Stimulated activated CD4-positive, alpha-beta T cell treated with anti-CD3 and anti-CD28 coated beads, Interleukin-15, amount 100 ng/mL, for 24 hours (primary cell): Measurements from ENCODE around the gene LMO4.

ENCODE experiments used
- DNase-seq: peaks from one replicate; pipeline ENCODE4 v3.0.0-alpha.2; 2020

The LMO4 gene, protein sequence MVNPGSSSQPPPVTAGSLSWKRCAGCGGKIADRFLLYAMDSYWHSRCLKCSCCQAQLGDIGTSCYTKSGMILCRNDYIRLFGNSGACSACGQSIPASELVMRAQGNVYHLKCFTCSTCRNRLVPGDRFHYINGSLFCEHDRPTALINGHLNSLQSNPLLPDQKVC

DNA sequence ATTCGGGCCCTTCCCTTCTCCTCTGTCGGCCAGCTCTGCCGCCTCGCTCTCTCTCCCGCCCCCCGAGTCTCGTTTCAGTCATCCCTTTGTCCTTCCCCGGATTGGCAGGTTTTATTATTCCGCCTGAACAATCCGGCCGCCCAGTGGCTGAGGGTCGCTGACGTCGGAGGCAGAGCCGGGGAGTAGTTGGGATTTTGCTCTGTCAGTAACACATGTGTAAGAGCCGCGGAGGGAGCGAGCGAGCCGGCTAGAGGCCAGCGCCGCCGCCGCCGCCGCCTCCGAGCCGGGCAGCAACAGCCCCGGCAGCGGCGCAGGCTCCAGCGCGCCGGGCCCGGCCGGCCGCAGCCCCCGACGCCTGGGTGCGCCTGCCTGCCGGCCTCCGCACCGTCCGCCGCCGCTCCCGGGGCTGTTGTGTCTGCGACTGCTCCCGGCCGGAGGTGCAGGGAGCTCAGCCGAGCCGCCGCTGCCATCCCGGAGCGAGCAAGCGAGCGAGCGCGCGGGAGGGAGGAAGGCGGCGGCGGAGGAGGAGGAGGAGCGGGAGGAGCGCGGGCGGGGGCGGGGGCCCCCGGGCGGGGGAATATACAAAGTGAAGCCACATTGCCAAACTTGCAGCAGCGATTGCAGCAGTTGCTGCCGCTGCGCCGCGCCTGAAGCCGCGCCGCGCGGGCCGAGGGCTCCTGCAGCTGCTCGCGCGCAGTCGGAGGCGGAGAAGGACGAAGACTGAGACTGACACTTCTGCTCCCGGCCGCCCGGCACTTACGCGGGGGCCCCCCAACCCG is at the start of gene LMO4:
TSS of gene LMO4 (plus strand) at position 609 of the 779 bp plus-strand sequence. CDS start 3,136 bp downstream, outside the sequence.
- DNase-seq: peak; percentile 89

DNA sequence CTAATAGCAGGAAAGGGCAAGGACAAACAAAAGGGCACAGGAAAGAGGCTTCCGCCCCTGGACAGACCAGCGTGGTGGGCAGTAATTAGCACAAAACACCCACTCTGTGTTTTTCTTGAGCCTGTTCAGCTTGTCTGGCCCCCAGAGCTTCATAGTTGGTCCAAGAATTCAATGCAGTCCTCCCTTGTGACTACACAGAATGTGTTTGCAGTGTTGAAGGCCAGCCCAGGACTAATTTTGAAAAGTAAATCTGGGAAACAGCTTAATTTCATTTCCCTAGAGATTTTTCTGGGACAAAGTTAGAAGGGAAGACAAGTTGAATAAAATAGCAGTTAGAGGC is 49.2 kb upstream of the LMO4 start:
- DNase-seq: no peak

DNA sequence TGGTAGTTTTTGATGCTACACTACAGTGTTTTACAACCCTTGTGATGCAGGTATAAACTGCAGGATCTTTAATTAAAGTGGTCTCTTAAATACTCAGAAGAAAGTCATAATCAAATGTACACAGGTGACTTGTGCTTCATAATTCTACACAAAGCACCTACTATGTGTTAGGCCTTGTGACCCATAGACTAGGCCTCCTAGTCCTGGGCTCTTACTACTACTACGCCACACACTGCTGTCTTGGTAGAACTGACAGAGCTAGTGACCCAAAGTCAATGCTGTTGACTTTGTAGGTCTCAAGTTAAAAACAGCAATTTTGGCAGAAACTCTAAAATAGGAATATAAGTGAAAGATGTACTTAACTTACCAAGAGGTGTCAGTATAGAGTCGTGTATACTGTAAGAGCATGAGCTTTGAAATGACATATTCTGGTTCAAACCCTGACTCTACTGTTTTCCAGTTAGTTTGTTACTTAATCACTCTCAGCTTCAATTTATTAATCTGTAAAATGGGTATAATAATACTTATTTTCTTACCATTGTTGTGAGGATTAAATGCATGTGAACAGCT is 48.6 kb upstream of the LMO4 start:
- no peak for DNase-seq

DNA sequence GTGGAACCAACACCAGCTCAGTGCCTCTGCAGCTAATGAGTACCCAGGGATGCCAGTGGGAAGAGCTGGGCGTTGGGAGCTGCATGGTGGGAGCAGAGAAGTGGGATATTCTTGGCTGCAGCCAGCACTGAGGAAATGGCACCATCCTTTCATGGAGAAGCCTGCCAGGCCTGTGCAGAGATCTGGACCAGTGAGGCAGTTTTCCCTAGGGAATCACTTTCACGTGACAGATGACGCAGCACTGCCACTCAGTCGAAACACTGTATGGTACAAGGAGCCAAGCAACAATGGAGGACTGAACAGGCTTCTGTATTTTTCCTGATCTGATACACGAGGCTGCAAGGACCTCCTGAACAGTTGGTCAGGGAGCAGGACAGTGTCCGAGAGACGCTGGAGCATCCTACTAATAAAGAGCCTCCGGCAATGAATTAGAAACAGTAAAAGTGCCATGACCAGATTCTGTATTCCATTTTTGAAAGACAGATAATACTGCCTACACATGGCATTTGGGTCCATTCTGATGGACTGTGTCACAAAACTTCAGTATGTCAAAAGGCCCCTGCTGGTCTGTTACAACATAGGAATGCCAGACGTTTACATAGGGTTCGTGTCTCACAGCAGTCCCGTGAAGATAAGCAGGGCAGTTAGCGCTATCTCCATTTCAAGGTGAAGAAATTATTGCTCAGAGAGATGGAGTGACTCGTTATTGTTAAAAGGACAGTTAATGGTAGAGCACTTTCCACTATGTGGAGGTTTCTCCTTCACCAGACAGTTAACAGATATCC is 44.0 kb upstream of the LMO4 start:
- DNase-seq: no peak

DNA sequence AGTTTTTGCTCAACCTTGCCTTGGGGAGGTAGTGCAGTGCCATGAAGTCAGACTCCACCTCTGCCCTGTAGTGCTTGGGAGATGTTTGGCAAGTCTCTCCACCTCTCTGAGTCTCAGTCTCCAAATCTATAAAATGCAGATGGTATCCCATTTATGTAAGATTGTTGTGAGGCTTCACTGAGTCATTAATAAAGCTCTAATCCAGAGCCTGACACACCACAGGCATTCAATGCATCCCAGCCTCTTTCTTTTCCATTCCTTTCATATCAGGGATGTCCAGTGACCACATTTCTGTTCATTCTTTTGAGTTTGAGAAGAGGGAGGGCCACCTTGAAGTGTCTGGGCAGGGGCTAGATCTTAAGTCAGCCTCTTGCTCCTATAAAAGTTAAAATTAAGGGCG is 37.6 kb upstream of the LMO4 start:
- no peak for DNase-seq

DNA sequence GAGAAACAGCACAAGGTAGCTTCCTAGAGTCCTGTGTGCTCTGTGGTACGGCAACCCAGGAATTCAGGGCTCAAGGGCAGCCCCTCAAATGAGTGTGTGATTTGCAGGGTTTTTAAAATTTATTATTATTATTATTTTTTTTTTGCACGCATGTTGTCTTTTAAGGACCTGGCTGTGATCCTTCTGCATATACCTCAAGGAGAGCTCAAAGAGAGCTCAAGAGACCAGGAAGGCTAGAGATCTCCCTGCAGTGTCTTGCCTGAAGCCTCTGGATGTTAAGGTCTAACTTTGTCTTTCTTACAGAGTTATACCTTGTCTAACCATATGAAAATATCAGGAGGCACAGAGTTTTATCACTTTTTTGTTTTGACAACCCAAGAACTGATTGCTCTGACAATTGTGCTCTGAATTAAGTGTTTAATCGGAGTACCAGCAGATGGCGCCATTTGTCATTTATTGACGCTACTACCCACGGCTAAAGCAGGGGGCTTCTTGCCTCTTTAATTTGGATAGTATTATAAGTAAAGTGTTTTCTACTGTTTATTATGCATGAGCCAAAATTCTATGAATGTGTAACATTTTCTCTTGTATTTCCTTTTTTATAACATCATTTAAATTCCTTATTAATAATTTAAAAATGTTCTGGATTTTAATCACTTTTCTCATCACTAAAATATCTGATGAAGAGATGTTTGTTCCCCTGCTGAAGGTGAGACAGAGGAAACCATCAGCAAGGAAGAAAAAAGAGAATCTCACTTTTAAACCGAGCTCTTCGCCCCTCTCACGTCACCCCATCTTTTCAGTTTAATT is 35.8 kb upstream of the LMO4 start:
- DNase-seq: peak; percentile 72

DNA sequence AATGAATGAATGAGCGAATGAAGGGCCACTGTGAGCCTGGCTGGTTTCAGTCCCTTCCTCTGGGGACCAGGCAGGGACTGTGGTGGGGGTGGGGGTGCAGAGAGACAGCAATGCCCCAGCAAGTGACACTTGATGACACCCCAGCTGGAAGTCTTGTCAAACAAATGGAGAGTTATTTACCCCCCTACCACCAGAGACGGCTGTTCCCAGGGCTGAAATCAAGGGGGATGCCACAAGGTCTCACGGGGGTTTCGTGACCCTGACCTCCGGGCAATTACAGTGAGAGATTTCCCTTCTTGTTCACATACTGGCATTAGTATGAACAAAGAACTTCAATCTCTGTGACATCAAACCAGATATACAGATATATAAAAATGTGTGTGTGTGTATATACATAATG is 34.0 kb upstream of the LMO4 start:
- DNase-seq: no peak

DNA sequence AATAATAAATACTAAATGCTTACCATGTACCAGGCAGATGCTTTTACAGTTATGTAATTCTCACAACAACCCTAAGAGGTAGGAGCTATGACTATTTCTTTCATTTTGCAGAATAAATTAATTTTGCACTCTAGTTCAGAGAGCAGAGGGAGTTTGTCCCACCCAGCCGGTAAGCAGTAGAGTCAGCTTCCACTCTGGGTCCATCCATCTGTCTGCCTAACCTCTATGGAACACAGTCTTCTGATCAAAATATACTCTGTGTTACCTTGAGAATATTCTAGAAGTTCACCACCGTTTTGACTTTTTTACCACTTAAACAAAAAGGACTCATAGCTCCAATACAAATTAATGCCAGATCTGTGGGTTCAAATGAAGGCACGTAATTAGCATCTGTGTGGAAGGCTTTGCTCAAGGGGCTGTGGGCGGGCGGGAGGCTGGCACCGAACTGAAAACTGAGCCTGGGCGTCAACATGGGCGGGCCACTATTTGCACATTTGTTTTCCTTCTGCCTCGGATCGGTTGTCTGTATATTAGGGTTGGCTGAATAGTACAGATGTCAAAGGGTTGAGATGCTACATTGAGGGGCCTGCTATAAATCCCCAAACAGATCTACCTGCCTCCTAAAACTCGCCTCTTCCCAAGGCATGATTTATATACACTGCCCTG is 33.1 kb upstream of the LMO4 start:
- no peak for DNase-seq

DNA sequence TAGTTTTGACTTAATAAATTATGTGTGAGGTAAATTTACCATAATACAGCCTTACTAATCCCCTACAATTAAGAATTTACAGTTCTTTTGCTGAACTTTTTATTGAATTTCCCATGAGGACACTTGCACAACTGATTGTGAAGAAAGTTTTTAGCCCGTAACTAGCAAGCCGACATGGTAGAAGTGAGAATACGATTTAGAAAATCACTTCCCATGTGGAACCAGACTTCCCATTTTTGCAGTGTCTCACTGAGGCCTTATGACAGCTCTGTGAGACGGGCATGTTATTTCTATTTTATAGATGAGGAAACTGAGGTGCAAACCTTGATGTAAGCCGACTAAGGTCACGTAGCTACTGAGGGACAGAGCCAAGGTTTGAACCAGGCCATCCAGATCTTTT is 32.5 kb upstream of the LMO4 start:
- DNase-seq: no peak

DNA sequence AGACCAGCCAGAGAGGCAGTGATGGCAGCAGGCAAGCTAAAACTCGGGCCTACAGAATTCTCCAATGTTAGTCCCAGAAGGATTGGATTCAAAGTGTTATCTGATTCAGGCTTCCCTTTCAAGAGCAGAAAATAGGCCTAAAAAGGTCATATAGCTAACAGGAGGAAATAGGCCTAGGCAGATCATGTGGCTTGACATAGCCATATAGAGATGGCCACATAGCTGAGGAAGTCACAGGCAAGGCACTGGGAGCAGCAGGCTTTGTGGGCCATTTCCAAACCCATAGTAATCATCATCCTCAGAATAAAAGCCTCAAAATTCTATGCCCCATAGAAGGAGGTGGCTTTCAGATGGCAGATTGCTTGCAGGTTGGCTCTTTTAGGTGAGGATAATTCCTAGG is 29.0 kb upstream of the LMO4 start:
- no peak for DNase-seq

DNA sequence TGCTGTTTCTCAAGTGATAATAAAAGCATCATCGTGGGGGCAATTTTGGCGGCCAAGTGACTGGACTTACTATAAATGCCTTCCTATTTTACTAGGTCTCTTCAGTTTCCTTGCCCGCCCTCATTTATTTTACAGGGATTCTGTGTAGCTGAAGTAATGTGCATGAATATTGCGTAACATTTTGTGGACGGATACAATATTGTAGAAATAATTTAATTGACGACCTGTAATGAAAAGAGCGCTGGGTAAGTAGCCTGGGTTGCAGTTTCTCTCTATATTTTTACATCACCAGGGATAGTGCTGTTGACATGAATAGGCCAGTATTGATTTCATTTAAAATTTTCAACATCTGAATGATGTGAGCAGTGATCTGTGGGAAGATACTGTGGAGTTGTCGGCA is 28.1 kb upstream of the LMO4 start:
- DNase-seq: no peak

DNA sequence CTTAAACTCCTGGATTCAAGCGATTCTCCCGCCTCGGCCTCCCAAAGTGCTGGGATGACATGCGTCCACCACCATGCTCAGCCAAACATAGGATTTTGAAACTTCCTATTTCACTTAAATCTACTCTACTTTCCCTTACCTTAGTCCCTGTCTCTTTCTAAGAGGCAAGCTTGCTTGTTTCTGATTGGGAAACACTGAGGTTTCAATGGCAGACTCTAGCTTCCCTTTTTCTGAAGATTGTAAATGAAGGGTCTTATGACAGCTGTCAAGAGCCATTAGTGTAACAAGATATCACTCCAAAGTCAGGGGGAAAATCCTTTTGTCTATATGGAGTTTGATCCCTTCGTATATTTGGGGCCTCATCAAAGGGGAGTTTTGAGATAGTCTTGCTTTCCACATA is 23.5 kb upstream of the LMO4 start:
- DNase-seq: no peak

DNA sequence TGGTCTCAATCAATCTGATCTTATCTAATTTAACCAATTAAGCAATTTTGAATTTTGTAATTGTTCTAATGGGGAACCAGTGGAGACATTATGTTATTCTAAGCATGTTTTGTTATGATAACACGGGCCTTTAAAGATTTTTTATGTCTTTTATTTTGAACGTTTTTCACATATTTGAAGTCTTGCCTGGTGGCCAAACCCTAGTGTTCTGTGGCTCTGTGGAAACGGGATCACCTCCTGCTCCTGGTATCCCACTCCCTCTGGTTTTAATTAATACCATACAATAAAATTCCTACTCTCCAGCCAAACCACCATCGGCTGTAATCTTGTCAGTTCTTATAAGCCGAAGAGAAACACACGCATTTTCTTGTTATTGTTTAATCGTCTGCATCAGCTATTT is 22.9 kb upstream of the LMO4 start:
- no peak for DNase-seq

DNA sequence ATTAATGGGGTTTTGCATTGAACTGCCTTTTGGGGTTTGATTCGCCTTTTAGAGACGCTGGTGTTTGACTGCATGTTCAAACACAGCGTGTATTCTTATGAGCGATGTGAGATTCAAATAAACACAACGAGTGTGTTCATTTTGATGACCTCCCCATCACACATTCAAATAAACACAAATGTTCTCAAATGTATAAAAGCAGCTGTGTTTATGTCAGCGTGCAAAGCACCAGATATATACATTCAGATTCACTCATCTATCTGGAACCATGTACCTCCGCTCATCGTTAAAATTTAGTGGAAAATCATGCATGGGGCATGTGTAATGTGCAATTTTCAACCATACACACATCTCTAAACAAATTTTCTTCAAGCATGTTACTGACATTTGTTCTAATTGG is 21.4 kb upstream of the LMO4 start:
- DNase-seq: no peak

DNA sequence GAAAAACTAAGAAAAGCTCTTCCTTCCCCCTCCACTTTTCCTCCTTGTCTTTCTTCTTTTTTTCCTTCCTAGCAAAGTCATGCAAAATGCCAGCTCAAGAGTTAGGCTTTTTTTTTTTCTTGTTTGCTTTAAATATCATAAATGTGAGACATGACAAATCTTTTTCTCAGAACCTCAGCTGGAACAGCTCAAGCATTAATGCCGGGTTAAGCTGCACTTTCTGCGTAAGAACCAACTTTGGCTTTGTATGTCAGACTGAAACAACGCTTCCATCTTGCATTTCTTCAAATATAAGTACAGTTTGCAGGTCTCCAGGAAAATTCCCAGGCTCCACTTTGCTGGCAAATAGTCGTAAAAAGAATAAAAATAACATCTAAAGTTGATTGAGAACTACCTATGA is 20.7 kb upstream of the LMO4 start:
- DNase-seq: no peak

DNA sequence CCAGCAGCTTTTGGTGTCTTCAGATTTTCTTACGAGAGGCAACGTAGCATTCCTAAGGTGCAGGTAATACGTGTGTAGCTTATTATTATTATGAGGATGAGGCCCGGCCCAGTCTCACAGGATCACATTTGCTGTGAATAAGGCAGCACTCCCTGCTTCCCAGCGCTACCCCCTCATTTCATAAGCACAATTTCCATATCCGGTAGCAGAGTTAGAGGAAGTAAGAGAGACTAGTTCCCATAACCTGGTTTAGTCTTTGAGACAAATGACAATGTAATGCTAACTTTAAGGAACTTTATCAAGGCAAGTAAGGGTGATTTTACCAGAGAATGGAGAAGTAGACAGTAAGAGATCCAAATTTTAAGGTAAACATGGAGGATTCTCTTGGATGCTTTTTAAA is 14.6 kb upstream of the LMO4 start:
- no peak for DNase-seq

DNA sequence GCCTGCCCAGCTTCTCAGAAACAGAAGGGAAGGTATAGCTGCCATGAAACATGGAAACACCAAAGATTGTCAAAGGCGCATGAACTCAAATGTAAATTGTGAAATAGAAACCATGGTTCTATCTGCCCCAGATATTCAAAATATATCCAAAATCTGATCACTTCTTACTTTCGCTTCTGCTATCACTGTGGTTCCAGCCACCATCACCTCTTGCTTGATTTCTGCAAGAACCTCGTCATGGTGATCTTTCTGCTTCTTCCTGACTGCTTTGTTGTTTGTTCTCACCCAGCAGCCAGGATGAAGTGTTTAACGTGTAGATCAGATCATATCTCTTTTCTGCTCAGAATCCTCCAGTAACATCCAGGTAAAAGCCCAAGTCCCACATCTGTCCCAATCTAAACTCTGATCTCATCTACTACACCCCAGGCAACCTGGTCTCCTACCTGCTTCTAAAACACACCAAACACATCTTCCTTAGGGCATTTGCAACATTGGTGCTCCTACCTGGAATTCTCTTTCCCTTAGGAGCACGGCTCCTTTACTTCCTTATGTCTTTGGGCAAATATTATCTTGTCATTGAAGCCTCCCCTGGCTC is 10.5 kb upstream of the LMO4 start:
- no peak for DNase-seq

DNA sequence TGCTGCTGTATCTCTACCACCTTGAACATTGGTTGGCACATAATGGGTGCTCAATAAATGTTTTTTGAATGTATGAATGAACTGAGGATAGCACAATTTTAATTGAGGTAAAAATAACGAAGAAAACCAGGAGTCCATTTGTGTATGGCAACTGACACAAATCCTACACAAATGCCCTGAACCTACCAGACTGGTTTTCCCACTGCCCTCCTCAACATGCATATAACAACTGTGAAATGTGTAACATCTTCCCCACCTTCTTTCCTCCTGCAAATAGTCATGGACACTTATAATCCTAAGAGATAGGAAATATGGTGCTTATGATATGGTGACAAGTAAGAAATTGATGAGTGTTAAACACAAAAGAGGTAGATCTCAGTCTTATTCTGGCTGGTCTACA is 9.9 kb upstream of the LMO4 start:
- DNase-seq: no peak

DNA sequence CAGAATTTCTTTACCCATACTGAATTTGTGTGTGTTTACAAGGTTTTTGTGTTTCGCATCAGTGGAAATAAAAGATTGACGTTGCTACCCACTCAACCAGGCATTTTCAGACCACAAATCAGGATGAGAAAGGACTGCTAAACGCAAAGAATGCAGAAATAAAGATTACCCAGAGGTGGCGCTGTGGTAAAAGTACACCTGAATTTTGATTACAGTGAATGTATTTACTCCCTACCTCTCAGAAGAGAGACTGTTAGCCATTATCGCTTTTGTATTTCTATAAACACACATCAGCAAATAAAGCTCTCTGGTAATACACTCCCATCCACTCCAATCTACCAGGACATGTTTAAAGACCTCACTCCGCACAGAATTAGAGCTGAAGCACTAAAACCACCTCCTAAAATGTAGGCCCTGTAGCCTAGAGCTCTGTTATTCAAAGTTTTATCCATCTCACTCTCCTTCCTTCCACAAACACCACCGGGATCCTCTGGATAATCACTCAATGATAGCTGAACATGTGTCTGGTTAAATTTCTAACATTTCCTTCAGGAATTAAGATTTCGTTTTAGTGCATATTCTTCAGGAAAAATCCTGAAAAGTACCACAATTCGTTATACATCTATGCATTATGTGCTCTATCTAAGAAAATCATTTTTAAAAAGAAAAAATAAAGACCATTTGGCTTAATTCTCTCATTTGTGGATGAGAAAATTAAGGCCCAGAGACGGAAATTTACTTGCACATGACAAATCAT is 2.5 kb upstream of the LMO4 start:
- peak; percentile 45 for DNase-seq

DNA sequence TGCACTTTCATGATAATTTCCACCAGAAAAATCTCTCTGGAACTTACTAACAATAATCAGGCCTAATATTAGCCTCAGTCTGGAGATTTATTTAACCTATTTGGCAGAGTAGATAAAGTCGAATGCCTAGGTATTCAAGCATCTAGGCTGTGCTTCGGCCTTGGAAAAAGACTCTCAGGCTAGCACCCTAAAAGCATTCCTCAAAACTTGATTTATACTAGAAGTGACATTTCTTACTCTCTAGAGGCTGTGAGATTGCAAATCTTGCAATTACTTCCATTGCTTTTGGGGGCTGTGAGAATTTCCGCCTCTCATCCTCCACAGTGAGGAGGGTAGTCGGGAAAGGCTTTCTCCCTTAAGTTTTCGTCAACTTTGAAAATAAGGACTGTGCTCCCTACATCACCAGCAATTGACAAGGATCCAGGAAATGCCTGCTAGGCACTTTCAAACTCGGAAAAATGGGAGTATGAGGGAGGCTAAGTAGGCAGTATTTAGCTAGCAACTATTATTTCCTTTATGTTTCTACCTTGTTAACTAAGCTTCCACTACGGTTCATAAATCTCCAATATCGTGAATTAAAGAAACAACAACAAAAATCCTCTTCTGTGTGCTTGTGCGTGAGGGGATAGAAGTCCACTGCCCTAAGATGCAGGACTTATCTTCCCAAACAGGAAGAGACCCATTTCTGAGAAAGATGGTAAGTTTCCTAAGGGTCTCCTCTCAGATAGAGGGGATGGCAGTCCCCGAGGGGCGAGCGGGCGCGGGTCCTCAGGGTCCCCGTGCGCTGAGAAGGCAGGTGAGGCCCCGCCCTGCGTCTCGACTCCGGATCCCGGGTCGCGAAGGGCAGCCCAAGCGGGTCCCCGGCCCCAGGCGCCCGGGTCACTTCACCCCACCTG is 1.1 kb upstream of the LMO4 start:
- no peak for DNase-seq
